ENCODE data around the gene OBSL1. TPM values are rescaled to one million over a fixed set of nuclear protein-coding genes. Genes with fewer than 3 reads are reported as not detected.

The OBSL1 gene
- total RNA-seq, 2 experiments from 2014 or later = not detected

DNA sequence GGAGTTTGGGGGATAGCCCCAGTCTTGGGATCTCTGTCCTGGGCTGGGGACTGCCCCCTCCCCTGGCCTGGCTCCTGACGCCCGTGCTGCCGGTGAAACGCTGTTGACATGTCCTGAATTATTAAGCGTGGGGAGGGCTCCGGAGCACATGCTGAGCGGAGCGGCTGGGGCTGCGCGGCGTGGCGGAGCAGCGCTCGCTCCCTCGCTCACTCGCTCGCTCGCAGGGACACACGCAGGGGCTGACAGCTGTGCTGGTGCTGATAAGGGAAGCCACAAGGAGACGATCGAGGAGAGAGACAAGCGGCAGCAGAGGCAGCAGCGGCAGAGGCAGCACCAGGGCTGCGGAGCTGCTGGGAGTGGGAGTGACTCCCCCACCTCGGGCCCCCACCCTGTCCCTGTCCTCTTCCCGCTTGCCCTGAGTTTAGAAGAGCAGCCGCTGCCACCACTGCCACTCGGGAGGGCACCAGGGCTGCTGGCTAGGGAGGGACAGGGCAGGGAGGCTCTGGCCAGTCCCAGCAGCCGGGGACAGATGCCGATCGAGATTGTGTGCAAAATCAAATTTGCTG is 57.1 kb downstream of the OBSL1 start, which contains the start of gene ASIC4:
ASIC4 (plus strand) TSS at position 287 of the 566 bp plus-strand sequence; CDS start at position 530, 243 bp downstream.
- Mint-ChIP-seq H3K4me1 (peaks cover 12% of the 10 kb centered on the region), H3K27me3 (peaks cover 80% of the 10 kb centered on the region), H3K27ac (peak within 1 kb of the TSS; percentile 26), H3K9me3 (no peaks in the 10 kb centered on the region), H3K36me3 (ENCODE audit: low read depth) (no peaks in the 10 kb centered on the region), H3K4me3 (no peak within 1 kb of the TSS)
- ChIA-PET POLR2A (interaction anchor here (1.9 kb wide), 1 partner anchor 15 kb away, joined by 4 read pairs; no protein-coding TSS in a partner anchor), CTCF (interaction anchor here (0.6 to 1.2 kb wide), 2 partner anchors 16 to 26 kb away, joined by 3 to 7 read pairs; no protein-coding TSS in a partner anchor)
- no peak for DNase-seq

DNA sequence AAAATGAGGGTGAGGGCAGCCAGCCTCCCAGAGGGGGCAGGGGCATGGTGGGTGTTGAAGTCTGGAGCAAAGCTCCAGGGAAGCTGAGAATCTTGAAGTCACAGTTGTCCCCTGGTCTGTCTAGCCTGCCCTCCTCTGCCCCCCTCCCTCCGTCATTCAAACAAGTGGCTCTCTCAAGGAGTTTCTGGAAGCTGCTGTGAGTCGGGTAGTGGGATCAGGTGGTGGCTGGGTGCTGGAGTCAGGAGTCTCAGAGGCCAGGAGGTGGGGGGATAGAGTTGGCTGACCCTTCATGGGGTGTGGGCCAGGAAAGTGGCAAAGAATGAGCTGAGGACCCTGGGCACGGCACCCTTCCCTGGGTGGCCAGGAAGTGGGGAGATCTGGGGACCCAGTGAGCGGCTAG is 57.6 kb downstream of the OBSL1 start:
- ChIA-PET CTCF (interaction anchor here (0.6 to 1.2 kb wide), 2 partner anchors 17 to 25 kb away, joined by 3 to 7 read pairs; no protein-coding TSS in a partner anchor), POLR2A (interaction anchor here (1.9 kb wide), 1 partner anchor 14 kb away, joined by 4 read pairs; no protein-coding TSS in a partner anchor)
- DNase-seq = no peak
- Mint-ChIP-seq H3K27me3 (peaks cover 78% of the 10 kb centered on the region), H3K9me3 (no peaks in the 10 kb centered on the region), H3K4me3 (no peak overlapping the region), H3K36me3 (ENCODE audit: low read depth) (no peaks in the 10 kb centered on the region), H3K4me1 (peaks cover 12% of the 10 kb centered on the region), H3K27ac (no peak overlapping the region)

DNA sequence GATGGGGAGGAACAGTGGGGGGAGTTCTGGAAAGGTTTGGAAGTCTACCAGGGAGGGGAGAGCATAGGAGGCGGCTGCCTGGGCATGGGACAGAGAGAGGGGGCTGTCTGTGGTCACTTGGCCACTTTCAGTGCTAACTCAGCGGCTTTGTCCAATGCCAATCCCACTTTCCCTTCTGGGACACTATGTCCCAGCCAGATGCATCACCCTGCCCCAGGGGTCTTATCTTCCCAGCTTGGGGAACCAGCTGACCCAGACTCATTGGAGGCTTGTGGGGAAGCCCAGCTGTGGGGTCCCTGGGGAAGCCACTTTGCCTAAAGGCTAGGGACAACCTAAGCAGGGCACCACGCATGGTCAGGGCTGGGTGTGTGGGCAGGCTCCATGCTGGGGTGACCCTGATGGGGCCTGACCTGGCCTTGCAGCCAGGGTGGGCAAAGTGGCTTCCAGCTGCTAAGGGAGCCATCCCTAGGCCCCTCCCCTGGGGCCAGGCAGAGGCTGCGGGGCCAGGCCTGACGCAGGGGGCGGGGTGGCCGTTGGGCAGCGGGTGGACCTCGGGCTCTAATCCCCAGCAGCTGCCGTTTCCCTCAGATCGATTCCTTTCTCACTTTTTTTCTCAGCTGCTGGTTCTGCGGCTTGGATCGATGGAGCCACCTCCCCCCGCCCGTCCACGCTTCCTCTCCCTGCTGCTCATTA is 58.7 kb downstream of the OBSL1 start:
- ChIA-PET CTCF (no interaction called here), POLR2A (interaction anchor here (1.9 kb wide), 1 partner anchor 13 kb away, joined by 4 read pairs; no protein-coding TSS in a partner anchor)
- Mint-ChIP-seq H3K27ac (no peak overlapping the region), H3K4me1 (peaks cover 12% of the 10 kb centered on the region), H3K4me3 (no peak overlapping the region), H3K9me3 (no peaks in the 10 kb centered on the region), H3K27me3 (peaks cover 68% of the 10 kb centered on the region), H3K36me3 (ENCODE audit: low read depth) (no peaks in the 10 kb centered on the region)
- no peak for DNase-seq

DNA sequence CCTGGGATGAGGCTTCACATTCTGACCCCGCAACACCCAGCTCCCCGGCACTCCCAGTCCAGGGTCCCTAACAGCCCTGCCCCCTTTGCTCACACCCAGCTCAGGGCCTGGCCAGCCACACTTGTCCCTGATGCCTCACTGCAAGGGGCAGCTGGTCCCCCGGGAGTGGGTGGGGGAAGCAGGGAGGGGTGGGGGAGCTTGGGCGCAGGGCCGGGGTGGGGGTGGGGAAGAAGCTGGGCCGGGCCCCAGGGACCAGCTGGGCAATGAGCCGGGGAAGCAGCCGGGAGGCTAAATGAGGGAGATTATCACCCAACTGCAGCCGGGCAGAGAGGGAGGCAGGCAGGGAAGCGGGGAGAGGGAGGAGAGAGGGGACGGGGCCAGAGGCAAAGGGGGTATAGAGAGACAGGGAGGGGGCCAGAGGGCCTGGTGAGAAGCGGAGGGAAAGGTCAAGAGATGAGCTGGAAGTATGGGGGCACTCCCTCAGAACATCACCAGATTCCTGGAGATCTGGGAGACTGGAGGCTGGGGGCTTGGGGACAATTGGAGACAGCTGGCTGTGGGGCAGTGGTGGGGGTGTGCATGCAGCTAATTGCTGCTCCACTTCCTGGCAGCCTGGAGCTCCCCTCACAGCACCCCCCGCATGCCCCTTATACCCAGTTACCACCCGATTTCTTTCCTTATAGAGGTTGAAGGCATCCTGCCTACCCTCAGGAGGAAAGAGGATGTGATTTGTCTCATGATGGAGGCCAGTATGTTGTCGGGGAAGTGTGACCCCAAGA is 59.6 kb downstream of the OBSL1 start:
- Mint-ChIP-seq H3K27ac (no peak overlapping the region), H3K36me3 (ENCODE audit: low read depth) (peaks cover 2% of the 10 kb centered on the region), H3K4me1 (peaks cover 12% of the 10 kb centered on the region), H3K27me3 (peaks cover 62% of the 10 kb centered on the region), H3K4me3 (no peak overlapping the region), H3K9me3 (no peaks in the 10 kb centered on the region)
- ChIA-PET CTCF (interaction anchor here (0.5 to 0.9 kb wide), 4 partner anchors 11 to 401 kb away, joined by 3 to 4 read pairs (median 3); no protein-coding TSS in a partner anchor), POLR2A (no interaction called here)
- no peak for DNase-seq

- ChIA-PET POLR2A (interaction anchor here (1.5 kb wide), 1 partner anchor 12 kb away, joined by 6 read pairs; the partner anchor contains the start of gene GMPPA), CTCF (interaction anchor here (3.6 to 3.9 kb wide), 3 partner anchors 11 to 18 kb away, joined by 24 to 41 read pairs (median 30); partner anchors contain the start of gene GMPPA)
- Mint-ChIP-seq H3K27me3 (peaks cover 50% of the 10 kb centered on the region), H3K27ac (no peak overlapping the region), H3K36me3 (ENCODE audit: low read depth) (peaks cover 9% of the 10 kb centered on the region), H3K9me3 (no peaks in the 10 kb centered on the region), H3K4me1 (peaks cover 12% of the 10 kb centered on the region), H3K4me3 (no peak overlapping the region)
- no peak for DNase-seq
Observed at GRCh38 chr2:219510512-219511135, 60.7 kb downstream of the OBSL1 start.

DNA sequence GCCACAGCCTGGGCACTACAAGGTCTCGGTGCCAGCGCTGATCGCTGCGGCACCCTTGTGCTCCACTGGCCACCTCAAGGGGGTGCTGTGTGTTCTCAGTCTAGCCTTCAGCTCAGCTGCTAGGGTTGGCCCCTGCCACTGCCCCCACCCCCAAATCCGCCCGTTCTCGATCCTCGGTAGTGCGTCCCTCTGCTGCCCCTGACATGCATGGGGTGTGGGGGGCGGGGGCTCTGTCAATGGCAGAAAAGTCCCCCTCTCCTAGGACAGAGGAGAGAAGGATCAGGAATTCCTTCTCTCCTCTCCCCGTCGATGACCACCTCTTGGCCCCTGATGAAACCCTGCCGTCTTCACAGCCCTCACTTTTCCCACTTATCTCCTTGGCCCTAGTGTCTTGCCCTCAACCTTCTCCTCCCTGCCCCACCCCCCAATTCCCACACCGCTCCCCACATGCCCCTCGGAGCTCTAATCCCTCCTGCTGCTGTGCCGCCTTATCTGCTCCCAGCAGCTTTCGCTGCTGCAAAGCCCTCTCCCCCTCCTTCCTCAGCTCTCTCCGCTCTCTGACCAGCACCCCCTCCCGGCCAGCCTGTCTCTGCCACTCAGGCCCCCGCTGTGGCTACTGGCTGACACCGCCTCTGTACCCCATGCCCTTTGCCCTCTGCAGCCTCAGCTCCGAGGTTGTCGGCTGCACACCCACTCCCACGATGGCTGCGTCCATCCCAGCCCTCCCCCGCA is 61.4 kb downstream of the OBSL1 start:
- POLR2A ChIA-PET = interaction anchor here (1.0 to 1.5 kb wide), 4 partner anchors 8 to 20 kb away, joined by 3 to 6 read pairs (median 3); partner anchors contain the start of gene GMPPA
- Mint-ChIP-seq H3K9me3 (no peaks in the 10 kb centered on the region), H3K27ac (no peak overlapping the region), H3K36me3 (ENCODE audit: low read depth) (peaks cover 12% of the 10 kb centered on the region), H3K27me3 (peaks cover 44% of the 10 kb centered on the region), H3K4me1 (peaks cover 12% of the 10 kb centered on the region), H3K4me3 (no peak overlapping the region)
- peak; percentile 45 for DNase-seq
- CTCF ChIA-PET = interaction anchor here (0.7 to 3.9 kb wide), 8 partner anchors 10 to 122 kb away, joined by 3 to 41 read pairs (median 6); partner anchors contain the start of genes DNPEP and GMPPA

DNA sequence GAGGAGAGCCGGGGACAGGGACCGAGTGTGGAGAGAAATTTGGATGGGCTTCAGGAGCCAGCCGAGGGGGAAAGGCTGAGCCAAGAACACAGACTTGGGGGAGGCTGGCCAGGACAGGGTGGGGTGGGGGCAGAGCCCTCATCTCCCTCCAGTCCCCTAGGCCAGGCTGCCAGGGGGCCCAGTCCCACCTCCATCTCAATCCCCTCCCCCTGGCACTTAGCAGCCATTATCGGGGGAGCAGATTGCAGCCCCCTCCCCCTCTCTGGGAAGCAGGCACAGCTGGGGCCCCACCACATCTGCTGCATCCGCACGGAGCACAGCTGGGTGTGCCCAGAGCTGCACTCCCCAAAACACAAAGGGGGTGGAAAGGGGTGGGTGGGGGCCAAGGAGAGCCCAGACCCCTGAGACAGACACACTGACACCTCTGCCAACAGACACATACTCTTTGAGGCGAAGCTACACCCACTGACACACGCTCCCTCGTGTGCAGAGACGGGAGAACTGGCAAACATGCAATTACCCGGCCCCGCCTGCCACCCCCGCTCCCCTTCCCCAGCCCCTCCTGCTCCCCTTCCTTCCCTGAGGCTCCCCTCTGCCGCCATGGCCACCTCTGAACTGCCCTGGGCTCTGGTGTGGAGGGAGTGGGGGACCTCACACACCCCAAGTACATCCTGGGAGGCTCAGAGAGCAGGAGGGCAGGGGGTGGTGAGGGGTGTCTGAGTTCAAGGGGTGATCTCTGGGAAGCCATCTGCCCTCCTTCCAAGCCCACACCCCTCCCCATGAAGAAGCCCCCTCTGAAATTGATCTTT is 62.2 kb downstream of the OBSL1 start:
- Mint-ChIP-seq H3K36me3 (ENCODE audit: low read depth) (peaks cover 18% of the 10 kb centered on the region), H3K27me3 (peaks cover 41% of the 10 kb centered on the region), H3K27ac (no peak overlapping the region), H3K4me3 (no peak overlapping the region), H3K4me1 (peaks cover 11% of the 10 kb centered on the region), H3K9me3 (no peaks in the 10 kb centered on the region)
- no peak for DNase-seq
- ChIA-PET CTCF (interaction anchor here (0.7 to 3.9 kb wide), 8 partner anchors 10 to 121 kb away, joined by 3 to 41 read pairs (median 6); partner anchors contain the start of genes DNPEP and GMPPA), POLR2A (interaction anchor here (1.0 to 1.5 kb wide), 4 partner anchors 9 to 19 kb away, joined by 3 to 6 read pairs (median 3); partner anchors contain the start of gene GMPPA)

DNA sequence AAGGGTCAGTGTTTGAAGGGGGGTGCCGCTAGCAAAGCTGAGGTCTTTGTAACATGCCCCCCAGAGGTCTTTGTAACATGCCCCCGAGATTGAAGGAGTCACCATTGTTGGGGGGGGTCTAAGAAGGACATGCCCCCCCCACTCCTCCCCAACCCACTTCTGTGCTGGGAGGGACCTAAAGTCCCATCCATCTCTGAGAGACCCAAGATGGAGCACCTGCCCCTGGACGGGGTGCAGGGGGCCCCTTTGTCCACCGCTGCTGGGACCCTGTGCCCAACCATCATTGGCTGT is 63.0 kb downstream of the OBSL1 start:
- H3K36me3 Mint-ChIP-seq (ENCODE audit: low read depth) = peaks cover 23% of the 10 kb centered on the region
- H3K27ac Mint-ChIP-seq = no peak overlapping the region
- POLR2A ChIA-PET = interaction anchor here (1.0 kb wide), 1 partner anchor 10 kb away, joined by 3 read pairs; the partner anchor contains the start of gene GMPPA
- H3K4me1 Mint-ChIP-seq = peaks cover 9% of the 10 kb centered on the region
- H3K9me3 Mint-ChIP-seq = no peaks in the 10 kb centered on the region
- peaks cover 33% of the 10 kb centered on the region for H3K27me3 Mint-ChIP-seq
- no peak for DNase-seq
- CTCF ChIA-PET = interaction anchor here (1.0 to 3.9 kb wide), 4 partner anchors 9 to 20 kb away, joined by 3 to 41 read pairs (median 27); partner anchors contain the start of gene GMPPA
- H3K4me3 Mint-ChIP-seq = no peak overlapping the region

GRCh38 chr2:219507581-219508443 is 63.5 kb downstream of the OBSL1 start:
- H3K27me3 Mint-ChIP-seq = peaks cover 28% of the 10 kb centered on the region
- ChIA-PET CTCF (interaction anchor here (1.0 to 3.9 kb wide), 4 partner anchors 8 to 21 kb away, joined by 3 to 41 read pairs (median 27); partner anchors contain the start of gene GMPPA), POLR2A (interaction anchor here (1.0 kb wide), 1 partner anchor 9 kb away, joined by 3 read pairs; the partner anchor contains the start of gene GMPPA)
- no peak for DNase-seq
- H3K4me3 Mint-ChIP-seq = no peak overlapping the region
- H3K27ac Mint-ChIP-seq = no peak overlapping the region
- peaks cover 23% of the 10 kb centered on the region for H3K36me3 Mint-ChIP-seq (ENCODE audit: low read depth)
- H3K4me1 Mint-ChIP-seq = peaks cover 9% of the 10 kb centered on the region
- H3K9me3 Mint-ChIP-seq = no peaks in the 10 kb centered on the region

GRCh38 chr2:219506802-219507526 is 64.4 kb downstream of the OBSL1 start:
- ChIA-PET POLR2A (no interaction called here), CTCF (interaction anchor here (3.6 to 3.9 kb wide), 3 partner anchors 7 to 22 kb away, joined by 24 to 41 read pairs (median 30); partner anchors contain the start of gene GMPPA)
- H3K27me3 Mint-ChIP-seq = peaks cover 23% of the 10 kb centered on the region
- DNase-seq = no peak
- no peaks in the 10 kb centered on the region for H3K9me3 Mint-ChIP-seq
- peaks cover 9% of the 10 kb centered on the region for H3K4me1 Mint-ChIP-seq
- H3K4me3 Mint-ChIP-seq = no peak overlapping the region
- peaks cover 23% of the 10 kb centered on the region for H3K36me3 Mint-ChIP-seq (ENCODE audit: low read depth)
- H3K27ac Mint-ChIP-seq = no peak overlapping the region
